HG03139 (cell line): ENCODE data around the gene TRIM7.
"Not testable (repeated sequence)": the region's sequence is repeated elsewhere in the genome, so short reads cannot be mapped to it uniquely, and the experiment has no call there.

Experiments used
- ATAC-seq: cut with Tn5 transposase; IDR thresholded peaks from one replicate; pipeline ENCODE4 v1.9.1; 2021; ENCODE audit not compliant: unreplicated experiment

TRIM7 gene

GRCh38 chr5:181156758-181157157, 48.2 kb downstream of the TRIM7 start:
- no peak for ATAC-seq

- ATAC-seq: no peak
Measured at GRCh38 chr5:181153814-181154213, 51.2 kb downstream of the TRIM7 start.

- no peak for ATAC-seq
Measured at GRCh38 chr5:181152406-181152805, 52.6 kb downstream of the TRIM7 start.

- no peak for ATAC-seq
Measured at GRCh38 chr5:181151146-181151545, 53.9 kb downstream of the TRIM7 start.

GRCh38 chr5:181149806-181150733, 54.9 kb downstream of the TRIM7 start:
- ATAC-seq: no peak

- no peak for ATAC-seq
Measured at GRCh38 chr5:181149355-181149754, 55.6 kb downstream of the TRIM7 start.

- ATAC-seq: not testable (repeated sequence)
Measured at GRCh38 chr5:181146927-181147636, 57.9 kb downstream of the TRIM7 start, which contains the start of gene OR2V2. Gene OR2V2 (plus strand): TSS chr5:181147586. CDS start chr5:181154943, 7,357 bp downstream.

GRCh38 chr5:181145133-181145532, 59.9 kb downstream of the TRIM7 start:
- no peak for ATAC-seq
